CD4-positive, alpha-beta T cell (primary cell): ENCODE measurements around the gene SH3RF3. TPM values are rescaled to one million over a fixed set of nuclear protein-coding genes. Genes with fewer than 3 reads are reported as not detected.

Experiments
- ATAC-seq: fragments of 200-7000 bp; cut with Tn5 transposase; one replicate; pipeline ENCODE4 v1.10.0; 2022; ENCODE audit warnings: mild to moderate bottlenecking; ENCODE audit not compliant: poor library complexity
- CTCF ChIA-PET: fragments of 350-600 bp; sonication (Branson Sonifier 250); formaldehyde crosslinking; loops from one replicate; lab custom pipeline; 2021; ENCODE audit warnings: antibody characterized with exemption, inconsistent platforms; lab: Charles Lee
- POLR2A ChIA-PET: fragments of 350-600 bp; sonication (Branson Sonifier 250); formaldehyde crosslinking; loops from one replicate; lab custom pipeline; 2021; ENCODE audit warnings: antibody characterized with exemption, inconsistent platforms; lab: Charles Lee
- DNase-seq, 14 experiments: peaks; one replicate each; pipeline ENCODE4 v3.0.0-alpha.2; 2013 to 2020; ENCODE audit warnings: mixed read lengths in 2 of 14
- H3K27ac ChIP-seq, 2 donors: one replicate each; pipeline versions ENCODE4 v1.5.1 to v1.7.0; 2013; ENCODE audit warnings: low read length in 2 of 2, low read depth in 1 of 2, mild to moderate bottlenecking in 1 of 2
- H3K27me3 ChIP-seq, 2 experiments: 1 replicate in 1 of 2; 2 replicates in 1 of 2; pipeline versions ENCODE4 v1.6.1 to v1.7.0; 2013; ENCODE audit warnings: low read length in 2 of 2, control low read depth in 1 of 2, mild to moderate bottlenecking in 1 of 2, moderate library complexity in 1 of 2; ENCODE audit not compliant: insufficient read depth in 2 of 2, control insufficient read depth in 1 of 2
- H3K36me3 ChIP-seq: one replicate; pipeline ENCODE4 v1.6.1; 2013; ENCODE audit warnings: low read length, control low read depth; ENCODE audit not compliant: insufficient read depth
- H3K4me1 ChIP-seq: one replicate; pipeline ENCODE4 v1.6.1; 2013; ENCODE audit warnings: low read length, control low read depth; ENCODE audit not compliant: insufficient read depth
- H3K4me3 ChIP-seq: one replicate; pipeline ENCODE4 v1.5.1; 2013; ENCODE audit warnings: mild to moderate bottlenecking, low read length, moderate library complexity
- H3K9me3 ChIP-seq, 2 experiments: 1 replicate in 1 of 2; 2 replicates in 1 of 2; pipeline versions ENCODE4 v1.6.1 to v1.7.0; 2013; ENCODE audit warnings: low read length in 2 of 2, mild to moderate bottlenecking in 2 of 2, control low read depth in 1 of 2, moderate library complexity in 1 of 2; ENCODE audit not compliant: control insufficient read depth in 1 of 2, insufficient read depth in 1 of 2
- H3K27ac Mint-ChIP-seq: one replicate; pipeline ENCODE4 v1.8.0; 2020; ENCODE audit warnings: mixed read lengths
- H3K27me3 Mint-ChIP-seq: one replicate; pipeline ENCODE4 v1.8.0; 2021; ENCODE audit warnings: mixed read lengths
- H3K36me3 Mint-ChIP-seq: one replicate; pipeline ENCODE4 v1.8.0; 2021; ENCODE audit warnings: low read depth, mixed read lengths
- H3K4me1 Mint-ChIP-seq: one replicate; pipeline ENCODE4 v1.8.0; 2021; ENCODE audit warnings: low read depth, mixed read lengths
- H3K4me3 Mint-ChIP-seq: one replicate; pipeline ENCODE4 v1.8.0; 2020; ENCODE audit warnings: mild to moderate bottlenecking, mixed read lengths
- H3K9me3 Mint-ChIP-seq: one replicate; pipeline ENCODE4 v1.8.0; 2020; ENCODE audit warnings: mixed read lengths
- CTCF ChIP-seq: fragments of 200-600 bp; IDR thresholded peaks from one replicate; pipeline ENCODE4 v1.8.0; 2022; ENCODE audit warnings: antibody characterized with exemption, mild to moderate bottlenecking
- intact Hi-C, 2 experiments: fragments of 100-400 bp; cut with DNase I in 1 of 2; cut with micrococcal nuclease in 1 of 2; formaldehyde crosslinking; loops; one replicate each; pipeline versions ENCODE4 v1.15.1 to v1.9.0; 2023 to 2025; cut with DNase I, micrococcal nuclease
- total RNA-seq, 174 experiments: library from RNA in 2 of 174; stranded (reverse) in 2 of 174; gene quantifications; one replicate each; pipeline ENCODE4 v1.2.3 and lab custom pipeline; 2021 to 2026

The SH3RF3 gene
- total RNA-seq, 2 experiments from 2014 or later: 5.2 to 5.9 TPM

GRCh38 chr2:109185821-109186570 lies 57.0 kb downstream of the SH3RF3 start:
- ATAC-seq: no peak
- Mint-ChIP-seq H3K9me3 (peaks cover 5% of the 10 kb centered on the region), H3K27me3 (no peaks in the 10 kb centered on the region), H3K27ac (no peak overlapping the region), H3K4me1 (peaks cover 16% of the 10 kb centered on the region), H3K36me3 (peaks cover 6% of the 10 kb centered on the region), H3K4me3 (no peak overlapping the region)
- no peak overlapping the region for H3K27ac ChIP-seq
- DNase-seq: no peak
- ChIA-PET POLR2A (no interaction called here), CTCF (no interaction called here)
- H3K27me3 ChIP-seq: no peaks in the 10 kb centered on the region
- no peaks in the 10 kb centered on the region for H3K9me3 ChIP-seq
- no peak overlapping the region for H3K4me3 ChIP-seq
- H3K4me1 ChIP-seq: no peaks in the 10 kb centered on the region
- H3K36me3 ChIP-seq: no peaks in the 10 kb centered on the region
- no peak for TF ChIP-seq CTCF
- intact Hi-C loops: no loop called here

GRCh38 chr2:109186656-109187250 lies 57.7 kb downstream of the SH3RF3 start:
- no peak overlapping the region for H3K4me3 Mint-ChIP-seq
- H3K36me3 ChIP-seq: no peaks in the 10 kb centered on the region

GRCh38 chr2:109187711-109188495 lies 58.9 kb downstream of the SH3RF3 start:
- POLR2A ChIA-PET: no interaction called here
- DNase-seq: no peak
- peaks cover 5% of the 10 kb centered on the region for H3K36me3 Mint-ChIP-seq

More at GRCh38 chr2:109186656-109187250, 57.7 kb downstream of the SH3RF3 start:
- ATAC-seq (no peak), DNase-seq (no peak)
- CTCF ChIA-PET: no interaction called here
- H3K27me3 ChIP-seq: no peaks in the 10 kb centered on the region
- H3K9me3 ChIP-seq: no peaks in the 10 kb centered on the region
- no peak for TF ChIP-seq CTCF
- intact Hi-C loops: no loop called here
- Mint-ChIP-seq H3K9me3 (peaks cover under 1% of the 10 kb centered on the region), H3K27me3 (no peaks in the 10 kb centered on the region), H3K36me3 (peaks cover 5% of the 10 kb centered on the region), H3K4me1 (peaks cover 16% of the 10 kb centered on the region), H3K27ac (no peak overlapping the region)
- no peaks in the 10 kb centered on the region for H3K4me1 ChIP-seq
- POLR2A ChIA-PET: no interaction called here
- H3K27ac ChIP-seq: no peak overlapping the region
- no peak overlapping the region for H3K4me3 ChIP-seq

More at GRCh38 chr2:109187711-109188495, 58.9 kb downstream of the SH3RF3 start:
- Histone ChIP-seq H3K9me3 (no peaks in the 10 kb centered on the region), H3K27me3 (no peaks in the 10 kb centered on the region), H3K27ac (no peak overlapping the region), H3K4me3 (no peak overlapping the region), H3K36me3 (no peaks in the 10 kb centered on the region), H3K4me1 (no peaks in the 10 kb centered on the region)
- no peaks in the 10 kb centered on the region for H3K9me3 Mint-ChIP-seq
- TF ChIP-seq CTCF: no peak
- CTCF ChIA-PET: no interaction called here
- H3K4me1 Mint-ChIP-seq: peaks cover 16% of the 10 kb centered on the region
- H3K27me3 Mint-ChIP-seq: no peaks in the 10 kb centered on the region
- no peak for ATAC-seq
- H3K4me3 Mint-ChIP-seq: no peak overlapping the region
- H3K27ac Mint-ChIP-seq: no peak overlapping the region
- intact Hi-C loops: no loop called here
